IPS-15b (cell line): ENCODE results near the gene DYNC1LI1.

Experiments
- H3K27me3 ChIP-seq: one replicate; pipeline ENCODE4 v1.6.1; 2013; ENCODE audit warnings: low read length; ENCODE audit not compliant: control insufficient read depth, insufficient read depth
- H3K36me3 ChIP-seq: one replicate; pipeline ENCODE4 v1.6.1; 2013; ENCODE audit warnings: low read length; ENCODE audit not compliant: control insufficient read depth, insufficient read depth
- H3K4me1 ChIP-seq: one replicate; pipeline ENCODE4 v1.6.1; 2013; ENCODE audit warnings: mild to moderate bottlenecking, low read length; ENCODE audit not compliant: control insufficient read depth, insufficient read depth
- H3K4me3 ChIP-seq: one replicate; pipeline ENCODE4 v1.5.1; 2013; ENCODE audit warnings: low read depth, low read length
- H3K9ac ChIP-seq: one replicate; pipeline ENCODE4 v1.6.1; 2013; ENCODE audit warnings: low read depth, mild to moderate bottlenecking, low read length
- H3K9me3 ChIP-seq: one replicate; pipeline ENCODE4 v1.6.1; 2013; ENCODE audit warnings: mild to moderate bottlenecking, low read length; ENCODE audit not compliant: control insufficient read depth, insufficient read depth

DYNC1LI1 gene

GRCh38 chr3:32482693-32483092, 88.0 kb downstream of the DYNC1LI1 start:
- no peak overlapping the region for H3K9ac ChIP-seq
- no peak overlapping the region for H3K4me3 ChIP-seq
- H3K9me3 ChIP-seq, result no peaks in the 10 kb centered on the region
- no peaks in the 10 kb centered on the region for H3K27me3 ChIP-seq
- H3K36me3 ChIP-seq, result no peaks in the 10 kb centered on the region
- H3K4me1 ChIP-seq, result no peaks in the 10 kb centered on the region

DNA sequence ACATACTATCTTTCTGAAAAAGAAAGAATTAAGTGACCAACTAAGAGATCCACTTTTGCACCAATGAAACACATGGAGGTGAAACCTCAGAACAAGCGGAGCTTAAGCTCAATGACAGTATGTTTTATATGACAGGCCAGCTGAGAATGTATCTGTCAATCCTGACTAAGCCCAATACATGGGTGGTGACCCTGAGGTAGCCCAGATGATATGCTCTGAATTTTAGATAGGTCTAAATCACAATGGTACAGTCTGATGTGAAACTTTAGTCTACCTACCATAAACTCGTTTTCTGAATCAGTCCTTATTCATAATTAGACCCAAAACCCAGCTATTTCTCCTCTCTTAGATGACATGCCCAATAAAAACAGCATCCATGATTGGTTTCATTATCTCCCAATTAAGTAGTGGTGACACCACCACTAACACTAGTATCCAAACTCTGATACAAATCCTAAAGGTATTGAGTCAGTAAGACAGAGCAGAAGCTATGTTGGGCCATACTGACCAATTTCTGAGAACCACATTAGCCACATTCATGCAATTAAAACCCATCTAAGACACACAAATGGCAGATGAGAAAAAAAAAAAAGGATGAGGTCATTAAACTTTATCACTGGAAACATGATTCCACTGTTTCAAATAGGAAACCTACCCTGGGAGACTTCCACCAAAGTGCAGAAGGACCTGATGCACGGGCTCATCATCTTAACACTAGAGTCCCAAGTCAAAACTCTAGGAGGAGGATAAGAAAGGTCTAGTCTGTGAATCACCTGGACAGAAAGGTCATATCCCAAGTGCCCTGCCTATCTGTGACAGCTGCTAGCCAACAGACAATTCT, 88.6 kb downstream of the DYNC1LI1 start:
- Histone ChIP-seq H3K9ac (no peak overlapping the region), H3K27me3 (no peaks in the 10 kb centered on the region), H3K4me3 (no peak overlapping the region), H3K4me1 (no peaks in the 10 kb centered on the region), H3K9me3 (no peaks in the 10 kb centered on the region), H3K36me3 (no peaks in the 10 kb centered on the region)

DNA sequence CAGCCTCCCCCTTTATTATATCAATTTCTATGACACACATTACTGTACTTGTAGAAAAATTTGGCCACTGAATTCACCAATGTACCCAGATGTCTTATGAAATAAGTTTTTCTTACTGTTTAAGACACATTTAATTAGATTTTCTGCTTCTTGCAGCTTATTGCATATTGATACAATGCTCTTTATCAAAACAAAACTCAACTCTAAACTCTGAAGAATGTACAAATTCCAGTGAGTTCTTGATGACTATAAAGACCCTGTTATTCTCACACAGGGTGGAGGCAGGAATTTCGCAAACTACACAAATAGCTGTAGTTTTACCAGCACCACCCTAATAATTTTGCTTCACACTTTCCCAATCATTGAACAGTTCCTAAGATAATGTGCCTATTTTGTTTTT, 90.1 kb downstream of the DYNC1LI1 start:
- no peaks in the 10 kb centered on the region for H3K36me3 ChIP-seq
- H3K27me3 ChIP-seq, result no peaks in the 10 kb centered on the region
- no peaks in the 10 kb centered on the region for H3K9me3 ChIP-seq
- H3K4me3 ChIP-seq, result no peak overlapping the region
- no peak overlapping the region for H3K9ac ChIP-seq
- H3K4me1 ChIP-seq, result no peaks in the 10 kb centered on the region
